GM12873 (cell line): ENCODE data around the gene B3GAT1.

Experiments used
- CTCF ChIP-seq: IDR thresholded peaks from 2 replicates; pipeline ENCODE4 v1.5.1; 2012; ENCODE audit warnings: low read depth, mild to moderate bottlenecking, moderate library complexity, low read length, control low read depth; ENCODE audit not compliant: insufficient read depth; ENCODE audit errors: missing control alignments

The B3GAT1 gene

GRCh38 chr11:134332189-134332631, 79.8 kb downstream of the B3GAT1 start:
- TF ChIP-seq CTCF: no peak

GRCh38 chr11:134331354-134332188, 80.5 kb downstream of the B3GAT1 start, which contains the start of gene GLB1L2:
GLB1L2 (plus strand) TSS chr11:134331988; CDS start chr11:134332062, 74 bp downstream.
- TF ChIP-seq CTCF: no peak

GRCh38 chr11:134330611-134331353, 81.3 kb downstream of the B3GAT1 start:
- no peak for TF ChIP-seq CTCF
